DMS153 (cell line): Measurements from ENCODE around the gene URGCP.
"Not testable (repeated sequence)": the region's sequence is repeated elsewhere in the genome, so short reads cannot be mapped to it uniquely, and the experiment has no call there.

Experiments
- DNase-seq: peaks from one replicate; lab custom pipeline; 2025; lab: John Stamatoyannopoulos, UW

Gene URGCP

GRCh38 chr7:43921423-43921822 is 15.0 kb upstream of the URGCP start:
- no peak for DNase-seq

GRCh38 chr7:43915907-43916306 is 9.5 kb upstream of the URGCP start:
- no peak for DNase-seq

- DNase-seq, result no peak
These were observed 8.4 kb upstream of the URGCP start for GRCh38 chr7:43914795-43915194.

- no peak for DNase-seq
These were observed 453 bp downstream of the URGCP start for GRCh38 chr7:43905956-43906330.

GRCh38 chr7:43905209-43905946 is 1.0 kb downstream of the URGCP start:
- DNase-seq, result no peak

GRCh38 chr7:43904533-43905208 is 1.7 kb downstream of the URGCP start:
- no peak for DNase-seq

- no peak for DNase-seq
These were observed 3.8 kb downstream of the URGCP start for GRCh38 chr7:43902542-43903054.

- DNase-seq, result not testable (repeated sequence)
These were observed 7.8 kb downstream of the URGCP start for GRCh38 chr7:43898571-43898970.

- DNase-seq, result no peak
These were observed 10.5 kb downstream of the URGCP start for GRCh38 chr7:43895847-43896415.

GRCh38 chr7:43891069-43891955 is 15.1 kb downstream of the URGCP start:
- no peak for DNase-seq

- no peak for DNase-seq
These were observed 15.9 kb downstream of the URGCP start for GRCh38 chr7:43890468-43890867.

GRCh38 chr7:43888993-43889945 is 17.1 kb downstream of the URGCP start:
- DNase-seq, result no peak

- DNase-seq, result no peak
These were observed 21.8 kb downstream of the URGCP start for GRCh38 chr7:43884617-43885016.

- DNase-seq, result no peak
These were observed 22.2 kb downstream of the URGCP start for GRCh38 chr7:43884209-43884608.

GRCh38 chr7:43880596-43880995 is 25.8 kb downstream of the URGCP start:
- DNase-seq, result no peak

- DNase-seq, result no peak
These were observed 26.9 kb downstream of the URGCP start for GRCh38 chr7:43879477-43879876.

- DNase-seq, result no peak
These were observed 27.5 kb downstream of the URGCP start for GRCh38 chr7:43878867-43879266.

GRCh38 chr7:43877968-43878864 is 28.2 kb downstream of the URGCP start:
- DNase-seq, result no peak

GRCh38 chr7:43876976-43877745 is 29.2 kb downstream of the URGCP start:
- DNase-seq, result no peak
